ENCODE results near the gene RPL7A. TPM values are rescaled to one million over a fixed set of nuclear protein-coding genes. Genes with fewer than 3 reads are reported as not detected.

RPL7A gene
- total RNA-seq, 2 experiments from 2014 or later = 2,867 to 2,961 TPM

GRCh38 chr9:133321411-133321935, 26.5 kb upstream of the RPL7A start:
- H3K9me2 ChIP-seq (ENCODE audit: insufficient read depth, low read length) = no peaks in the 10 kb centered on the region
- ChIA-PET CTCF (ENCODE audit: unreplicated experiment) (no interaction called here), POLR2A (no interaction called here)
- no peaks in the 10 kb centered on the region for H3K9me3 ChIP-seq (ENCODE audit: low read length)
- H3K4me1 ChIP-seq (ENCODE audit: insufficient read depth, low read length, poor library complexity, severe bottlenecking) = no peaks in the 10 kb centered on the region
- no peaks in the 10 kb centered on the region for H3K79me2 ChIP-seq (ENCODE audit: insufficient read depth, low read depth, low read length)
- H3K4me2 ChIP-seq (ENCODE audit: low read length) = no peak overlapping the region
- H3K27ac ChIP-seq (ENCODE audit: low read depth, low read length, poor library complexity, severe bottlenecking) = no peak overlapping the region
- H2AFZ ChIP-seq (ENCODE audit: low read length) = no peak overlapping the region
- H3K36me3 ChIP-seq (ENCODE audit: insufficient read depth, low read length) = no peaks in the 10 kb centered on the region
- H3K4me3 ChIP-seq (ENCODE audit: low read depth, low read length, poor library complexity, severe bottlenecking) = no peak overlapping the region
- no TSS peak for BruUV-seq (replicated peaks)
- no peaks in the 10 kb centered on the region for H4K20me1 ChIP-seq (ENCODE audit: insufficient read depth, low read length)
- TF ChIP-seq EZH2phosphoT487 (IDR thresholded peaks at IDR 0.05; ENCODE audit: borderline replicate concordance, low read depth, low read length) = no peak
- no peak for TF ChIP-seq CTCF (conservative IDR thresholded peaks at IDR 0.05; ENCODE audit: low read length)
- intact Hi-C loops (cut with micrococcal nuclease; ENCODE audit: unreplicated experiment) = no loop called here
- DNase-seq (ENCODE audit: low spot score) = no peak

GRCh38 chr9:133322701-133323100, 25.3 kb upstream of the RPL7A start:
- no TSS peak for BruUV-seq (replicated peaks)
- intact Hi-C loops (cut with micrococcal nuclease; ENCODE audit: unreplicated experiment) = no loop called here
- POLR2A ChIA-PET = no interaction called here

More at GRCh38 chr9:133322701-133323100, 25.3 kb upstream of the RPL7A start:
- H4K20me1 ChIP-seq (ENCODE audit: insufficient read depth, low read length) = no peaks in the 10 kb centered on the region
- no peaks in the 10 kb centered on the region for H3K36me3 ChIP-seq (ENCODE audit: insufficient read depth, low read length)
- no peaks in the 10 kb centered on the region for H3K9me3 ChIP-seq (ENCODE audit: low read length)
- CTCF ChIA-PET (ENCODE audit: unreplicated experiment) = no interaction called here
- no peaks in the 10 kb centered on the region for H3K79me2 ChIP-seq (ENCODE audit: insufficient read depth, low read depth, low read length)
- H3K9me2 ChIP-seq (ENCODE audit: insufficient read depth, low read length) = no peaks in the 10 kb centered on the region
- no peak overlapping the region for H3K4me3 ChIP-seq (ENCODE audit: low read depth, low read length, poor library complexity, severe bottlenecking)
- no peak overlapping the region for H2AFZ ChIP-seq (ENCODE audit: low read length)
- no peak overlapping the region for H3K27ac ChIP-seq (ENCODE audit: low read depth, low read length, poor library complexity, severe bottlenecking)
- no peak for DNase-seq (ENCODE audit: low spot score)
- H3K4me2 ChIP-seq (ENCODE audit: low read length) = no peak overlapping the region
- no peaks in the 10 kb centered on the region for H3K4me1 ChIP-seq (ENCODE audit: insufficient read depth, low read length, poor library complexity, severe bottlenecking)
- no peak for TF ChIP-seq CTCF (conservative IDR thresholded peaks at IDR 0.05; ENCODE audit: low read length)
- no peak for TF ChIP-seq EZH2phosphoT487 (IDR thresholded peaks at IDR 0.05; ENCODE audit: borderline replicate concordance, low read depth, low read length)

All from OCI-LY7 (cell line).